ENCODE data around the gene SPATA31C2.
"Not testable (repeated sequence)": the region's sequence is repeated elsewhere in the genome, so short reads cannot be mapped to it uniquely, and the experiment has no call there.

DNA sequence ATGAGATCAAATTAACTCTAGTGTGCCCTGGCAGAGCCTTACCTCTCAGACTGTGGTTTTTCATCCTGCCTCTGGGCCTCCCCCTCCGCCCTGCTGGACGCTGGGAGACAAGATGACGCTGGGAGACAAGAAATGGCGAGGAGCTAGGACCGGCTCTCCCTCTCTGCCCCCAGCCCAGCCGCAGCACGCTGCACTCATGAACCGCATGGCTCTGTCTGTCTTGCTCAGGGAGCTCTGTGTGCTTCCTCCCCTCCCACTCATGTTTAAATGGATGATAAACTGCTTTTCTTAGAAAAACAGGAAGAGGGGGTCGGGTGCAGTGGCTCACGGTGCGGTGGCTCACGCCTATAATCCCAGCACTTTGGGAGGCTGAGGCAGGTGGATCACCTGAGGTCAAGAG, 4.7 kb downstream of the SPATA31C2 start:
- TF ChIP-seq ZNF10 (CRISPR knock-in tag; IDR thresholded peaks at IDR 0.05; ENCODE audit: borderline replicate concordance, low read depth); ZNF543 (CRISPR knock-in tag; IDR thresholded peaks at IDR 0.05); RAD21 (CRISPR knock-in tag; IDR thresholded peaks at IDR 0.05); JDP2 (CRISPR knock-in tag; IDR thresholded peaks at IDR 0.05; ENCODE audit: borderline replicate concordance); ZNF558 (CRISPR knock-in tag; IDR thresholded peaks at IDR 0.05; ENCODE audit: borderline replicate concordance); UBTF (CRISPR knock-in tag; IDR thresholded peaks at IDR 0.05); POLR2AphosphoS5 (IDR thresholded peaks at IDR 0.05; ENCODE audit: low read depth, low read length); RFX5 (IDR thresholded peaks at IDR 0.05; ENCODE audit: low read depth, low read length); ZNF75D (CRISPR knock-in tag; IDR thresholded peaks at IDR 0.05; ENCODE audit: borderline replicate concordance); SCMH1 (CRISPR knock-in tag; IDR thresholded peaks at IDR 0.05; ENCODE audit: borderline replicate concordance): not testable (repeated sequence)

Data from HepG2 (cell line).